ENCODE measurements around the gene NLRC5.

DNA sequence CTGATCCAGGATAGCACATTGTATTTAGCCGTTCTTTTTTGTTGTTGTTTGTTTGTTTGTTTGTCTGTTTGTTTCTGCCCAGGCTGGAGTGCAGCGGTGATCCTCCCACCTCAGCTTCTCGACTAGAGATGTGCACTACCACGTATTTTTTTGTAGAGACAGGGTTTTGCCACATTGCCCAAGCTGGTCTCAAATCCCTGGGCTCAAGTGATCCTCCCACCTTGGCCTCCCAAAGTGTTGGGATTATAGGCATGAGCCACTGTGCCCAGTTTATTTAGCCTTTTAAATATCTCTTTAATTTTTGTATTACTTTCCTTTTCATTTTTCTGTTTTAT, 9.2 kb upstream of the NLRC5 start:
- TF ChIP-seq, protein P1, sequence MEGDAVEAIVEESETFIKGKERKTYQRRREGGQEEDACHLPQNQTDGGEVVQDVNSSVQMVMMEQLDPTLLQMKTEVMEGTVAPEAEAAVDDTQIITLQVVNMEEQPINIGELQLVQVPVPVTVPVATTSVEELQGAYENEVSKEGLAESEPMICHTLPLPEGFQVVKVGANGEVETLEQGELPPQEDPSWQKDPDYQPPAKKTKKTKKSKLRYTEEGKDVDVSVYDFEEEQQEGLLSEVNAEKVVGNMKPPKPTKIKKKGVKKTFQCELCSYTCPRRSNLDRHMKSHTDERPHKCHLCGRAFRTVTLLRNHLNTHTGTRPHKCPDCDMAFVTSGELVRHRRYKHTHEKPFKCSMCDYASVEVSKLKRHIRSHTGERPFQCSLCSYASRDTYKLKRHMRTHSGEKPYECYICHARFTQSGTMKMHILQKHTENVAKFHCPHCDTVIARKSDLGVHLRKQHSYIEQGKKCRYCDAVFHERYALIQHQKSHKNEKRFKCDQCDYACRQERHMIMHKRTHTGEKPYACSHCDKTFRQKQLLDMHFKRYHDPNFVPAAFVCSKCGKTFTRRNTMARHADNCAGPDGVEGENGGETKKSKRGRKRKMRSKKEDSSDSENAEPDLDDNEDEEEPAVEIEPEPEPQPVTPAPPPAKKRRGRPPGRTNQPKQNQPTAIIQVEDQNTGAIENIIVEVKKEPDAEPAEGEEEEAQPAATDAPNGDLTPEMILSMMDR (conservative IDR thresholded peaks at IDR 0.05; ENCODE audit: low read length) = no peak
- no peak for TF ChIP-seq EZH2phosphoT487 (IDR thresholded peaks at IDR 0.05; ENCODE audit: borderline replicate concordance, low read depth, low read length)
